Suprapubic skin (tissue), 3 donors: ENCODE results near the gene PROZ.

Experiments
- CTCF ChIP-seq, 2 donors: fragments of 200-600 bp in 1 of 2; fragments of 450-650 bp in 1 of 2; sonication (generic) in 1 of 2; IDR thresholded peaks; one replicate each; pipeline ENCODE4 v1.5.1; 2016 to 2019; ENCODE audit warnings: antibody characterized with exemption in 2 of 2, mild to moderate bottlenecking in 1 of 2, moderate library complexity in 1 of 2
- POLR2A ChIP-seq, 2 donors: fragments of 450-650 bp; IDR thresholded peaks; one replicate each; pipeline ENCODE4 v1.6.1; 2017; ENCODE audit warnings: antibody characterized with exemption in 2 of 2, mild to moderate bottlenecking in 2 of 2, moderate library complexity in 2 of 2

DNA sequence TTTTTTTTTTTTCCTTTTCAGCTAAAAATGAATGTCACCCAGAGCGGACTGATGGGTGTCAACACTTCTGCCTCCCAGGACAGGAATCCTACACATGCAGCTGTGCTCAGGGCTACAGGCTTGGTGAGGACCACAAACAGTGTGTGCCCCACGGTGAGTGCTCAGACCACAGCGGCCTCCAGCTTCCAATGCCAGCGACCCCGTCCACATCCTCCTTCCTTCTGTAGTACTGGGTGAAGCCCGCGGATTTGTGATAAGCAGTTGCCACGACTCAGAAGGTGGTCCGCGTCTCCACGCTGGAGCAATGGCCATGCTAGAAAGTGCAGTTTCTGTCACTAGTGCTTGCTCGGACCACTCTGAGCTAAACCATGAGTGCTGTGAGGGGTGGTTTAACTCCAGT is 6.0 kb downstream of the PROZ start:
- TF ChIP-seq CTCF (IDR thresholded peaks at IDR 0.05) (no peak), POLR2A (IDR thresholded peaks at IDR 0.05) (no peak)
